B cell (primary cell): Measurements from ENCODE around the gene ABCB6. TPM values are rescaled to one million over a fixed set of nuclear protein-coding genes. Genes with fewer than 3 reads are reported as not detected.

Experiments used
- ATAC-seq: fragments of 200-7000 bp; cut with Tn5 transposase; one replicate; pipeline ENCODE4 v1.10.0; 2021; ENCODE audit warnings: low read depth, mild to moderate bottlenecking, moderate number of reproducible peaks, moderate library complexity
- CTCF ChIA-PET: fragments of 350-600 bp; sonication (Branson Sonifier 250); formaldehyde crosslinking; loops from one replicate; lab custom pipeline; 2021; ENCODE audit warnings: antibody characterized with exemption, inconsistent platforms; lab: Charles Lee
- POLR2A ChIA-PET: fragments of 350-600 bp; sonication (Branson Sonifier 250); formaldehyde crosslinking; loops from one replicate; lab custom pipeline; 2021; ENCODE audit warnings: antibody characterized with exemption; lab: Charles Lee
- DNase-seq: peaks from one replicate; pipeline ENCODE4 v3.0.0; 2013
- H2AFZ ChIP-seq: 2 replicates; pipeline ENCODE4 v1.6.1; 2012; ENCODE audit warnings: mild to moderate bottlenecking, low read depth, low read length; ENCODE audit not compliant: insufficient read depth, poor library complexity, severe bottlenecking
- H3K27ac ChIP-seq, 2 donors: 1 replicate in 1 of 2; 2 replicates in 1 of 2; pipeline ENCODE4 v1.5.1; 2012 to 2013; ENCODE audit warnings: low read length in 2 of 2, mild to moderate bottlenecking in 2 of 2, moderate library complexity in 1 of 2
- H3K27me3 ChIP-seq, 4 experiments: fragments of 200-600 bp in 1 of 4; sonication (generic) in 1 of 4; replicated peaks in 1 of 4; 1 replicate in 2 of 4; 2 replicates in 2 of 4; pipeline versions ENCODE4 v1.6.1 to v1.7.0; 2013 to 2016; ENCODE audit warnings: low read length in 3 of 4, mild to moderate bottlenecking in 2 of 4, mixed read lengths in 1 of 4, moderate library complexity in 1 of 4; ENCODE audit not compliant: insufficient read depth in 4 of 4, control insufficient read depth in 3 of 4; ENCODE audit errors: control extremely low read depth in 1 of 4
- H3K36me3 ChIP-seq, 2 experiments: replicated peaks in 1 of 2; 1 replicate in 1 of 2; 2 replicates in 1 of 2; pipeline versions ENCODE4 v1.6.1 to v1.7.1; 2013; ENCODE audit warnings: low read length in 1 of 2; ENCODE audit not compliant: insufficient read depth in 2 of 2, control insufficient read depth in 1 of 2; ENCODE audit errors: control extremely low read depth in 1 of 2, extremely low read depth in 1 of 2
- H3K4me1 ChIP-seq, 2 donors: fragments of 200-600 bp in 1 of 2; sonication (generic) in 1 of 2; 1 replicate in 1 of 2; 2 replicates in 1 of 2; pipeline versions ENCODE4 v1.5.1 to v1.6.1; 2013 to 2017; ENCODE audit warnings: low read length in 2 of 2; ENCODE audit not compliant: control insufficient read depth in 2 of 2, insufficient read depth in 2 of 2
- H3K4me2 ChIP-seq: replicated peaks from 2 replicates; pipeline ENCODE3; 2012; ENCODE audit warnings: mild to moderate bottlenecking, low read depth, low read length; ENCODE audit not compliant: poor library complexity, severe bottlenecking
- H3K4me3 ChIP-seq, 5 experiments: fragments of 200-600 bp in 1 of 5; sonication (generic) in 1 of 5; 1 replicate in 3 of 5; 2 replicates in 2 of 5; pipeline versions ENCODE4 v1.5.1 to v1.7.0; 2011 to 2016; ENCODE audit warnings: low read length in 4 of 5, mild to moderate bottlenecking in 4 of 5, low read depth in 2 of 5, control low read depth in 1 of 5, moderate library complexity in 1 of 5; ENCODE audit not compliant: insufficient read depth in 1 of 5; ENCODE audit errors: control extremely low read depth in 1 of 5, extremely low read depth in 1 of 5
- H3K79me2 ChIP-seq: fragments of 200-600 bp; sonication (generic); one replicate; pipeline ENCODE4 v1.6.0; 2016; ENCODE audit warnings: low read length; ENCODE audit not compliant: control insufficient read depth, insufficient read depth
- H3K9ac ChIP-seq: fragments of 200-600 bp; sonication (generic); 2 replicates; pipeline ENCODE4 v1.6.1; 2017; ENCODE audit warnings: mild to moderate bottlenecking, low read length, moderate library complexity
- H3K9me3 ChIP-seq, 3 donors: one replicate each; pipeline versions ENCODE4 v1.6.1 to v1.7.1; 2013; ENCODE audit warnings: low read length in 2 of 3; ENCODE audit not compliant: control insufficient read depth in 2 of 3, insufficient read depth in 1 of 3; ENCODE audit errors: control extremely low read depth in 1 of 3
- H4K20me1 ChIP-seq: 2 replicates; pipeline ENCODE4 v1.6.0; 2012; ENCODE audit warnings: mild to moderate bottlenecking, low read length; ENCODE audit not compliant: insufficient read depth, control insufficient read depth, poor library complexity, severe bottlenecking
- H3K27ac Mint-ChIP-seq: one replicate; pipeline ENCODE4 v1.8.0; 2021; ENCODE audit warnings: mixed read lengths
- H3K27me3 Mint-ChIP-seq: one replicate; pipeline ENCODE4 v1.8.0; 2021; ENCODE audit warnings: mixed read lengths
- H3K4me1 Mint-ChIP-seq: one replicate; pipeline ENCODE4 v1.8.0; 2021; ENCODE audit warnings: mixed read lengths
- H3K4me3 Mint-ChIP-seq: one replicate; pipeline ENCODE4 v1.8.0; 2021; ENCODE audit warnings: mixed read lengths
- H3K9me3 Mint-ChIP-seq: one replicate; pipeline ENCODE4 v1.8.0; 2022; ENCODE audit warnings: mixed read lengths; ENCODE audit not compliant: insufficient read depth
- CTCF ChIP-seq: fragments of 200-600 bp; IDR thresholded peaks from one replicate; pipeline ENCODE4 v1.8.0; 2022; ENCODE audit warnings: antibody characterized with exemption, mild to moderate bottlenecking
- EZH2 ChIP-seq: IDR thresholded peaks from 2 replicates; pipeline ENCODE4 v1.6.1; 2012; ENCODE audit warnings: borderline replicate concordance, low read depth, mild to moderate bottlenecking, moderate library complexity, low read length; ENCODE audit not compliant: insufficient read depth, poor library complexity, severe bottlenecking
- WGBS: methylation state at CpG from one replicate; pipeline ENCODE4 v1.1.5; 2013; ENCODE audit warnings: missing lambda C conversion rate; ENCODE audit not compliant: insufficient coverage; 5-methylcytosine and 5-hydroxymethylcytosine counted together
- intact Hi-C: fragments of 100-400 bp; cut with micrococcal nuclease; formaldehyde crosslinking; loops from one replicate; pipeline ENCODE4 v1.10.0; 2022
- polyA plus RNA-seq: library from polyadenylated mRNA; depleted of rRNA; stranded (reverse); fragments of >200 nt; gene quantifications from 2 replicates; pipeline ENCODE4 v1.2.3, GENCODE V29; 2012
- total RNA-seq, 2 donors: library from RNA; stranded (reverse); fragments of 120-200 nt in 1 of 2; gene quantifications; 1 replicate in 1 of 2; 2 replicates in 1 of 2; pipeline versions ENCODE4 v1.2.3 to v1.2.4, GENCODE V29; 2013 to 2022

The ABCB6 gene
- total and polyA plus RNA-seq, 2 donors (not counting 1 experiment from before 2014, with no cell fraction given) = 10.5 to 15.3 TPM

GRCh38 chr2:219197388-219197787 is 21.4 kb downstream of the ABCB6 start:
- DNase-seq = no peak
- no peak overlapping the region for H3K4me2 ChIP-seq
- peaks cover 0 to 3% (median 0%) of the 10 kb centered on the region in 4 experiments for H3K27me3 ChIP-seq
- H3K9ac ChIP-seq = no peak overlapping the region
- ChIA-PET CTCF (interaction anchor here (1.2 kb wide), 1 partner anchor 26 kb away, joined by 3 read pairs; no protein-coding TSS in a partner anchor), POLR2A (interaction anchor here (0.7 kb wide), 1 partner anchor 9 kb away, joined by 5 read pairs; no protein-coding TSS in a partner anchor)
- Mint-ChIP-seq H3K27me3 (peaks cover 14% of the 10 kb centered on the region), H3K4me3 (no peak overlapping the region), H3K4me1 (no peaks in the 10 kb centered on the region), H3K27ac (no peak overlapping the region), H3K9me3 (no peaks in the 10 kb centered on the region)
- WGBS = no CpG with 5 or more reads among the region's 1 CpG
- H3K4me3 ChIP-seq = no peak overlapping the region
- H3K4me1 ChIP-seq = no peaks in the 10 kb centered on the region
- H3K27ac ChIP-seq = no peak overlapping the region
- no peaks in the 10 kb centered on the region for H4K20me1 ChIP-seq
- no peaks in the 10 kb centered on the region for H3K9me3 ChIP-seq
- no peaks in the 10 kb centered on the region for H3K79me2 ChIP-seq
- H3K36me3 ChIP-seq = no peaks in the 10 kb centered on the region
- H2AFZ ChIP-seq = no peak overlapping the region
- no peak for ATAC-seq
- TF ChIP-seq CTCF (no peak), EZH2 (no peak)
- intact Hi-C loops = no loop called here

- no peak for TF ChIP-seq CTCF
- no peak for TF ChIP-seq EZH2
- H3K27ac ChIP-seq = peak overlapping the region in 1 of 2 donors; percentile 9
- CTCF ChIA-PET = no interaction called here
- H3K9me3 Mint-ChIP-seq = no peaks in the 10 kb centered on the region
- peaks cover 2 to 27% of the 10 kb centered on the region in 2 experiments for H3K36me3 ChIP-seq
- no peaks in the 10 kb centered on the region for H3K79me2 ChIP-seq
- H3K4me3 ChIP-seq = no peak overlapping the region
- H3K4me2 ChIP-seq = peak overlapping the region; percentile 4
- H3K27me3 Mint-ChIP-seq = no peaks in the 10 kb centered on the region
- peaks cover 8% of the 10 kb centered on the region for H3K4me1 Mint-ChIP-seq
- peak overlapping the region; percentile 74 for H3K27ac Mint-ChIP-seq
- 63% methylated on average over 5 of the region's 7 CpGs for WGBS
- ATAC-seq = peak; percentile 58
- H2AFZ ChIP-seq = no peak overlapping the region
- peak; percentile 33 for DNase-seq
- no peaks in the 10 kb centered on the region for H3K27me3 ChIP-seq
- H3K4me3 Mint-ChIP-seq = peak overlapping the region; percentile 8
- intact Hi-C loops = no loop called here
- POLR2A ChIA-PET = interaction anchor here (0.6 kb wide), 1 partner anchor 20 kb away, joined by 3 read pairs; no protein-coding TSS in a partner anchor
- peaks cover 7 to 8% of the 10 kb centered on the region in 2 donors for H3K4me1 ChIP-seq
- no peak overlapping the region for H3K9ac ChIP-seq
- H3K9me3 ChIP-seq = no peaks in the 10 kb centered on the region
- H4K20me1 ChIP-seq = peaks cover 5% of the 10 kb centered on the region
Measured at GRCh38 chr2:219186754-219187456, 31.9 kb downstream of the ABCB6 start.
